MCF 10A (cell line): ENCODE measurements around the gene KLF5. TPM values are rescaled to one million over a fixed set of nuclear protein-coding genes. Genes with fewer than 3 reads are reported as not detected.

Source experiments
- BruUV-seq: library from RNA; stranded (reverse); fragments of 400-500 nt; replicated peaks from 2 replicates; lab custom pipeline; 2021; lab: Mats Ljungman, UMichigan
- CTCF ChIA-PET: fragments of 300-600 bp; sonication (Branson Sonifier 250); formaldehyde crosslinking; extraction: SDS; loops from one replicate; lab custom pipeline; 2021; ENCODE audit warnings: antibody characterized with exemption, inconsistent platforms; lab: Yijun Ruan, JAX
- POLR2A ChIA-PET: fragments of 300-600, 350-650 bp; sonication (Branson Sonifier 250); formaldehyde crosslinking; extraction: SDS; loops from one replicate; lab custom pipeline; 2020; ENCODE audit warnings: antibody characterized with exemption, inconsistent platforms; lab: Yijun Ruan, JAX
- DNase-seq: peaks from one replicate; pipeline ENCODE4 v3.0.0-alpha.2; 2018; ENCODE audit not compliant: unreplicated experiment
- H3K27ac Mint-ChIP-seq: one replicate; pipeline ENCODE4 v1.8.0; 2022; ENCODE audit warnings: mild to moderate bottlenecking, low read depth, mixed read lengths; ENCODE audit not compliant: unreplicated experiment
- H3K27me3 Mint-ChIP-seq: one replicate; pipeline ENCODE4 v1.8.0; 2022; ENCODE audit warnings: mixed read lengths; ENCODE audit not compliant: insufficient read depth, unreplicated experiment
- H3K36me3 Mint-ChIP-seq: one replicate; pipeline ENCODE4 v1.8.0; 2022; ENCODE audit warnings: mild to moderate bottlenecking, moderate library complexity, mixed read lengths; ENCODE audit not compliant: insufficient read depth, unreplicated experiment
- H3K4me1 Mint-ChIP-seq: one replicate; pipeline ENCODE4 v1.8.0; 2022; ENCODE audit warnings: mixed read lengths; ENCODE audit not compliant: insufficient read depth, unreplicated experiment
- H3K4me3 Mint-ChIP-seq: one replicate; pipeline ENCODE4 v1.8.0; 2022; ENCODE audit warnings: mild to moderate bottlenecking, moderate library complexity, mixed read lengths; ENCODE audit not compliant: unreplicated experiment
- H3K9me3 Mint-ChIP-seq: one replicate; pipeline ENCODE4 v1.8.0; 2022; ENCODE audit warnings: mixed read lengths; ENCODE audit not compliant: unreplicated experiment
- intact Hi-C: fragments of 100-400 bp; cut with micrococcal nuclease; formaldehyde crosslinking; loops from 2 replicates; pipeline ENCODE4 v1.14.1; 2022
- total RNA-seq: library from RNA; stranded (reverse); gene quantifications from 2 replicates; pipeline ENCODE4 v1.2.3, GENCODE V29; 2022
- TF ChIP-seq, protein P1 (sequence below): fragments of 200-600 bp; IDR thresholded peaks from one replicate; pipeline ENCODE4 v1.8.0; 2022; ENCODE audit warnings: antibody characterized with exemption, mild to moderate bottlenecking; ENCODE audit not compliant: unreplicated experiment

Gene KLF5
- total RNA-seq, 1 experiment from 2014 or later = 226 TPM

DNA sequence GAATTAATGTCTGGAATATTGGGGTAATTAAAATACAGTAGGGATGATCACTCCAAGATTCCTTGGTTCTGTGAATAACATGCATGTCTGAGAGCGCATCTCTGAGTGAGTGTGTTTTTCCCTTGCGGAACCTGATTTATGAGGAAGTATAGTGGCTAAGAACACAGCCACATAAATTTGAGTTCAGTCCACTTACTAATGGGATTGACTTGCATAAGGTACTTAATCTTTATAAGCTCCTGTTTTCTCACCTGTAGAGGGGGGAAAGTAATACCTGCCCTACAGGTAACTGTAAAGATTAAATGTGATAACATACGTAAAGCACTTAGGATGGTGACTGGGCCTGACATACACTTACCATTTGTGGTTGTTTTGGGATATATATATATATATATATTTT, 60.8 kb downstream of the KLF5 start:
- ChIA-PET POLR2A (interaction anchor here (0.7 kb wide), 1 partner anchor 685 kb away, joined by 3 read pairs; no protein-coding TSS in a partner anchor), CTCF (no interaction called here)
- no peaks in the 10 kb centered on the region for H3K9me3 Mint-ChIP-seq
- H3K4me3 Mint-ChIP-seq = no peak overlapping the region
- no peak overlapping the region for H3K27ac Mint-ChIP-seq
- intact Hi-C loops = no loop called here
- no peaks in the 10 kb centered on the region for H3K27me3 Mint-ChIP-seq
- DNase-seq = no peak
- H3K36me3 Mint-ChIP-seq = no peaks in the 10 kb centered on the region
- BruUV-seq = no TSS peak
- no peaks in the 10 kb centered on the region for H3K4me1 Mint-ChIP-seq
- TF ChIP-seq, protein P1, sequence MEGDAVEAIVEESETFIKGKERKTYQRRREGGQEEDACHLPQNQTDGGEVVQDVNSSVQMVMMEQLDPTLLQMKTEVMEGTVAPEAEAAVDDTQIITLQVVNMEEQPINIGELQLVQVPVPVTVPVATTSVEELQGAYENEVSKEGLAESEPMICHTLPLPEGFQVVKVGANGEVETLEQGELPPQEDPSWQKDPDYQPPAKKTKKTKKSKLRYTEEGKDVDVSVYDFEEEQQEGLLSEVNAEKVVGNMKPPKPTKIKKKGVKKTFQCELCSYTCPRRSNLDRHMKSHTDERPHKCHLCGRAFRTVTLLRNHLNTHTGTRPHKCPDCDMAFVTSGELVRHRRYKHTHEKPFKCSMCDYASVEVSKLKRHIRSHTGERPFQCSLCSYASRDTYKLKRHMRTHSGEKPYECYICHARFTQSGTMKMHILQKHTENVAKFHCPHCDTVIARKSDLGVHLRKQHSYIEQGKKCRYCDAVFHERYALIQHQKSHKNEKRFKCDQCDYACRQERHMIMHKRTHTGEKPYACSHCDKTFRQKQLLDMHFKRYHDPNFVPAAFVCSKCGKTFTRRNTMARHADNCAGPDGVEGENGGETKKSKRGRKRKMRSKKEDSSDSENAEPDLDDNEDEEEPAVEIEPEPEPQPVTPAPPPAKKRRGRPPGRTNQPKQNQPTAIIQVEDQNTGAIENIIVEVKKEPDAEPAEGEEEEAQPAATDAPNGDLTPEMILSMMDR = no peak
